GM18909 (cell line): ENCODE data around the gene UBE2H.
"Not testable (repeated sequence)": the region's sequence is repeated elsewhere in the genome, so short reads cannot be mapped to it uniquely, and the experiment has no call there.

Experiments used
- ATAC-seq: cut with Tn5 transposase; IDR thresholded peaks from one replicate; pipeline ENCODE4 v1.9.1; 2021; ENCODE audit warnings: mild to moderate bottlenecking; ENCODE audit not compliant: unreplicated experiment, poor library complexity

Gene UBE2H

DNA sequence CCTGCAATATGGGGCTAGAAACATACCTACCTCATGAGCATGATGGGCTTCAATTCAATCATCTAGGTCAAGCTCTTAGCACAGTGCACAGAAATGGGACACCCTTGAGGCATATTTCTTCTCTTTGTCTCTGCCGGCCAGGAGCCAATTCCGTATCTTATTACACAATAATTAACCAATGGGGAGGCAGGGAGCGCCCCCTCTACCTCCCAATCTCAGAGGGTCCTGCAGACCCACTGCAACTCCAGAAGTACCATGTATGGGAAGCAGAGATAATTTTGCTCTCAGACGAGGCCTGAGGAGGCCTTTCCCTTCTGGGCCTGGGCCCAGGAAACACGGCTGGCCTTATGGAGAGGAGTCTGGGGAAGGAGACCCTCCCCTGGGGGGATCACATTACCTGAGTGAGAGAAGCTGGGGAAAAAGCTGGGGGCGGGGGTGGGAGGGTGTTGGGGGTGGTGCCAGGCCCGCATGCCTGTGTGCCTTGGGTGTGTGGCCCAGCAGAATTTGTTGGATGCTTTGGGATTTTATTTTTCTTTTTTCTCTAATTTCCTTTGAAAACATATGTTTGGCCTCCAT is 155.5 kb downstream of the UBE2H start:
- ATAC-seq: no peak

DNA sequence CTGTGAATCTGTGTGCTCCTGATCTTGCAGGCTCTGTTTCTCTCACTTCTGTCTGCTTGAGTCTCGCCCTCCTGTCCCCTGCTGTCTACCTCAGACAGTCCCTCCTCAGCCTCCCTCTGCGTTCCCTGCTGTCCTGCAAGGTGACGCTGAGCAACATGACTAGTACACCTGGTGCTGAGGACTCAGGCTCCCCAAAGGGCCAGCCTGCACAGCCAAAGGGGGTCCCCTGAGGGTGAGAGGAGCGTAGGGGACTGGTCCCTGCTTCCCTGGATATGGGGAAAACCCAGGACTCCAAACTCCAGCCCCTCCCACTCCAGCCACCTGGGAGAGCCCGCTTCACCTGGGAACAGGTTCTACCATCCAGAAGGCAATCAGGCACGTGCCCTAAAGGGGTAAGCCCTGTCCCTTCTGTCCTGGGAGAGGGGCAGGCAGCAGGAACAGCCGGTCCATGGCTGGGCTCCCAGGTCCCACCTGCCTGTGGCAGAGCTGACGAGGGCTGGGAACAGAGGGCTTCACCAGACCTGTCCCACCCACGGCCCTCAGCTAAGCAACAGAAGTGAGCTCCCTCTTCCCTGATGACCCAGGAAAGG is 156.5 kb downstream of the UBE2H start:
- ATAC-seq: no peak

DNA sequence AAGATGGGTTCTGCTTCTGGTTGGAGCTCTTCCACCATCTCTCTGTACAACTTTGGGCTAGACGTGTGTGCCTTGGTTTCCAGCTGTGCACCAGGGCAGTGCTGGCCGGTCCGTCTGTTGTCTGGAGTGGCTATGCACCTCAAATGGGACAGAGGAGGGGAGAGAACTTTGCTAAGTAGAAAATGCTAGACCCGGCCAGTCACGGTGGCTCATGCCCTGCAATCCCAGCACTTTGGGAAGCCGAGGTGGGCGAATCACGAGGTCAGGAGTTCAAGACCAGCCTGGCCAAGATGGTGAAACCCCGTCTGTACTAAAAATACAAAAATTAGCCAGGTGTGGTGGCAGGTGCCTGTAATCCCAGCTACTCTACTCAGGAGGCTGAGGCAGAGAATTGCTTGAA is 158.3 kb downstream of the UBE2H start:
- not testable (repeated sequence) for ATAC-seq

DNA sequence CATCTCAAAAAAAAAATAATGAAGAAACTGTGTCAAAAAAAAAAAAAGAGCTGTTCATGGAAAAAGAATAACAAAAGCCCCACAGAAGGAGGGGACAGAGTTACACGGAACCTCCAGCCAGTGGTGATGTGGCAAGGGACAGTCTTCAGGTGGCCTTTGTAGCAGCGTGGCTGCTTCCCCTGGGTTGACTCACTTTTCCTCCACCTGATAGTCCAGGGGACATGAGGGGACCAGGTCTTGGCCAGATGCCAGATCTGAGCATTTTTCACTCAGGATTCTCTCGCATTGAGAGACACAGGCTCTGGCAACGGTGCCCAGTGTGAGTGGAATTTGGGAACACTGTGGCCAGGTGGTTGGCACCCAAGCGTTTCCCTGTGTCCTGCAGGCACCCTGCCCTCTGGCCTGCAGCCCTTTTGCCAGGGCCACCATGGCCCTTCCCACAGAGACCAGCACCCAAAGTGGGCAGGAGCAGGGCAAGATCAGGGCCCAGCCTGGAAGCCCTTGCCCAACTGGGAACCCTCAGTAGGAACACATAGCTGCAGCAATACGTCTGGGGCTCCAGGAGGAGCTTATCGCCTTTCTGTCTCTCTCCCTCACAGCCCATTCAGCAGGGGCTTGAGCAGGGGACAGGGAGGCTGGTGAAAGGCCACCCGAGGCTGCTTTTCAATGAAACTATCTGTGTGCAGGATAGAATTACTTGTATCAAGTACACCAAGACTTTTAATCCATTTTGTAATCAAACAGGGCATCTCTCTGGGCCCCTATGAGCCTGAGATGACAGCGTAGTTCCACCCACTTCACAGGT is 159.1 kb downstream of the UBE2H start:
- no peak for ATAC-seq

DNA sequence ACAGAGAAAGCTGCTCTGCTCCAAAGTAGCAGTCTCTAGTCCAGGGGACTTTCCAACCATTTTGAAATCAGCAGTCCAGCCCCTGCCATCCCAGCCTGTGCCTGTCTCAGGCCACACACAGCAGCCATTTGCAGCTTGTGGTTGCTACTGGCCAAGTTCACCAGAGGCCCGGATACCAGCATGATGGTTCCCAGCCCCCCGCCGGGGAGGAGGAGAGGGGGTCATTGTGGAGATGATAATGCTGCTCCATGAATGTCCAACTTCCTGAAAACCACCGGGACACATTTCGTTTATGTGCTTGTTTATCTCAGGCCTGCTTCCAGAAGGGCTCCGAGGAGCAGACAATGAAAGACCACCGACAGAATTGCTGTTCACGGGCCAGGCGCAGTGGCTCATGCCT is 160.0 kb downstream of the UBE2H start:
- no peak for ATAC-seq

DNA sequence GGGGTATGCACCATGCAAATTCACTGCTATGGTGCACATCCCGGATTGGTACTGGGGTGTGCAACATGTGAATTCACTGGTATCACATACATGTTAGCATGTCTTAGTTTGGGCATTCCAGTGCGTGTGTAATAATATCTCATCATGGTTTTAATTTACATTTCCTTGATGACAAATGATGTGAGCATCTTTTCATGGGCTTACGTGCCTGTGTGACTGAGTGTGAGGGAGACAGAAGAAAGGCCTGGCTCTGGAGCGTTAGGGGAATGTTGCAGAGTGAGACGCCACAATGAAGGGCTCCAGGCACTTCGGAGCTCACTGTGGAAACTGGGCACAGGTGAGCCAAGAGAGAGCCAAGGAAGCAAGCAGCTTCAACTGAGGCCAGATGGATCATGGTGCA is 162.6 kb downstream of the UBE2H start:
- no peak for ATAC-seq

DNA sequence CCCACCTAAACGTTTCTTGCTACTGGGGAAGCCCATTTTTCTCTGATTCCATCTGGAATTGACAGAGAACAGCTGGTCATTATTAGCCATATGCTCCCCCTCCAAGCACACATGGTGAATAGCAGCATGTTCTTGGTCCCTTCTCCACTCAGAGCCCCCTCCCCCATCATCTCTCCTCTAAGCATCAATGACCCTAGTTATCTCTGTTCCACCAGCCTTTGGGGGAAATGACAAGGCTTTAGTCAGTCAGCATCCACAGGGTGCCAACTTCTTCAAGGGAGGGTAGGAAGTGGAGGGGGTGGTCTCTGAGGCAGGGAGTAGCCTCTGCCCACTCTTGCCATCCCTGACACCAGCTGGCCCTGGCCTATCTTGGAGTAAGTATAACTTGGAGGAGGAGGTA is 163.1 kb downstream of the UBE2H start:
- ATAC-seq: no peak

DNA sequence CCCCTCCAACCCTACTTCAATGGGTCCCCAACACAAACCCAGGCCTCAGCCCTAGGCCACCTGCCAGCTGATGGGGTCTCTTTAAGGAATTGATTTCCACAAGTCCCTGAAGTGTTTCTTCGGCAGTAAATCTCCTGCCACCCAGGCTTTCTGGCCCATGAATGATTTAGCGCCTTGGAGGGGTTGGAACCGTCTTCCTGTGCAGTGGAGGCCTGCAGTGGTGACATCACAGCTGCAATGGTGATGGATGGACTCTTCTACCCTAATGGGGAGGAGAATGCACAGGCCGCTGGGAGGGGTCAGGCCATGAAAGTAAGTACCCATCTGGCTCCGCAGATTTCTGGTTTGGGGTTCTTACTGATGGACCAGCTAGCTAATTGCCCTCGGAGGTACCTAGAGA is 163.8 kb downstream of the UBE2H start:
- no peak for ATAC-seq

DNA sequence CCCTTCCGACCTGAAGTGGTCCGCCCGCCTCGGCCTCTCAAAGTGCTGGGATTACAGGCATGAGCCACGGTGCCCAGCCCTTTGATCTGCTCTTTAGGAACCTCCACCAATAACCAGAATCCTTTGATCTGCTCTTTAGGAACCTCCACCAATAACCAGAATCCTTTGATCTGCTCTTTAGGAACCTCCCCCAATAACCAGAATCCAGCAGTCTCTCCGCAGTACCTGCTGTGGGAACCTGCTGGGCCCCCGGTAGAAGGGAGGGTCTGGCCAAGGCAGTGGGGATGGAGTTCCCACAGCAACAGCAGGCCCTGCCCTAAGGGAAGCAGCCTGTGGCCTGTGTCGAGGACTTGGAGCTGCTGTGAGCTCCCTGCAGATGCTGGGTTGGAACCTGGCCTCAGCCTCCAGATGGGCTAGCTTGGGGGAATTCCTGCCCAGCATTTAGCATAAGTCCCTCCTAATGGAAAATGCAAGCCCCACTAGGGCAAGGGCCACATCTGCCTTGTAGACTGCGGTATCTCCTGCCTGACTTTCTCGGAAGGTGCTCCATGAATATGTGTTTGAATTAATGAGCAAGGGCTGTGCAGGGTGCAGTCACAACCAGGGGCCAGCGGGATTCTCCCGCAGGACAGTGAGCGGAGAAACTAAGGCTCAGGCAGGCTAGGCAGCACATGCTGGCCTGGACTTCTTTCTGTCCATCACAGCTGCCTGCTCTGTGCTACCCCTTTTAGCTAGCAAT is 165.8 kb downstream of the UBE2H start:
- no peak for ATAC-seq

DNA sequence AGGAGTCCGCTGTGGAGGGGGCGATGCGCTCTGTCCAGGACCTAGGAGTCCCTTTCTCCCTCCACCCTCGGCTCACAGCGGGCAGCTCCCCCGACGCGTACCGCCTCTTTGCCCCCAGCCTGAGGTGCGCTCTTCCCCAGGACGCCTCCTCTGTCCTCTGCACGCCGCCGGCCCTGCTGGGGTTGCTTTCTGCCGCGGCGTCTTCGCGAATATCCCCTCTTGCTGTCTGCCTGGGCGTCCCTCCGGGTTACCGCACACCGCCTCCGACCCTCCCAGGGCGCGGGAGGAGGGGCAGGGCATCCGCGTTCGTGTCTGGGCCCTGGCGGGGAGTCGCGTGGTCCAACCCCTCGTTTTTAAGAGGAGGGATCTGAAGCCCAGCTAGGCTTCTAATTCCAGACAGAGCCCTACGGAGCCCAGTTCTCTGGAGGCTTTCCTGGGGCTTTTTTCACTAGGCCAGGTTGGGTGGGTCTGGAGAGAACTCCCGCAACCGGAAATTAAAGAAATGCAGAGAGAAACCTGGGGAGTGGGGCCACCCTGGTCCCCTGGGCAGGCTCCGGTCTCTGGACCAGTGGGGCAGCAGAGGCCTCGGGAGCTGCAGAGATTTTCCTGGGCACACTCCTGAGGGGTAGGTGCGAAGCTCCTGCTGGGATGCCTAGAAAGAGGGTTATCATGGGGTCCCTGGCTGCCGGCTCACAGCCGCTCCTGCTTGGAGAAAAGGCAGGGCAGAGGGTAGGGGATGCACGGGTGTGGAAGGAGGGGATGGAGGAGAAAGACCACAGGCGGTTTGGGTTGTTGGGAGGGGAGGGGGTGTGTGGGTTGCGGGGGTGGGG is 166.9 kb downstream of the UBE2H start:
- no peak for ATAC-seq

DNA sequence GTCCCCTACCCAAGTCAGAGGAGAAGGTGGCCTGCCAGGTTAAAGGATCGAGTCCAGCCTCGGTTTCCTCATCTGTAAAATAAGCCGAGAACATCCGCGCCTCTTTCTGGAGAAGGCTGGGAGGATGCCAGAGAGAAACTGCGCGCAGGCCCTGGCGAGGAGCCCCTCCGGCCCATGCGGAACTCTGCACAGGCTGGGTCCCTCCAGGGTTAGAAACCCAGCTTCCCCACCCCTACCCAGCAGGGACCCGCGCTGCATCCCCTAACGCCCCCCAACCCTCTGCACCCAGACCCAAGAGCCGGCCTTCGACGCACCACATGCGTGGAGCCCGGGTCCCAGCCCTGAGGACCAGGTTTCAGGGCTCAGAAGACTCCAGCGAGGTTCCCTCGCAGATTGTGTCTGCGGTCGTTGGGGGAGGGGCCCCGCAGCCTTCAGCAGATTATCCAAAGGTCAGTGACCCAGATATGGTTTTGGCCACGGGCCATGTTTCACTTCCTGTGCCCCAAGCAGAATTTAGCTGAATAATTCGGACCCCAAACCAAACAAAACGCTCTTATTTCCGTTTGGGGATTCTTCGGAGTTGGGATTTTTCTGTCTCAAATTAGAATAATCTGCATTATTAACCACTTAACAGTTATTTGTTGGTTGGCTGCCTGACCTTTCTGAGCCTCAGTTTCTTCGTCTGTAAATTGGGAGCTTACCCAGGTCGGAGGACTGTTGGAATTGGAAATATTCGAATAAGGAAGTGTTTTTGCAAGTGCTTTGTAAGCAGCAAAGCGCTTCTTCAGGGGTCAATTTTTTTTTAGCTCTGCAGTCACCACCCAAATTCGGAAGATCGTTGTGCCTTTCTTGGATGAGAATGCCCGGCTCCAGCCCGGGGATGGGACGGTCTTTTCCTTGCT is 167.7 kb downstream of the UBE2H start:
- no peak for ATAC-seq

DNA sequence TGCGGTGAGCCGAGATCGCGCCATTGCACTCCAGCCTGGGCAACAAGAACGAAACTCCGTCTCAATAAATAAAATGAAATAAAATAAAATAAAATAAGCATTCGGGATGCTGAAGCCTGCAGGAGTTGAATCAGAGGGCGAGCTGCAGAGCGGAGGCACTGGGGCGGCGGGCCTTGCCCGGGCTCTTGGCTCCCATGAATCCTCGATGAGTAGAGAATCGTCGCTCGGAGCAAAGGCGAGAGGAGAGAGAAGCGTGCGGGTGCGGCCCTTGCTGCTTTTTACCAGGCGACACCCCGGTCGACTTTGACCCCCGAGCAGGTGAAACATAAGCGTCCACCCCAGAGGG is 168.3 kb downstream of the UBE2H start:
- ATAC-seq: no peak

DNA sequence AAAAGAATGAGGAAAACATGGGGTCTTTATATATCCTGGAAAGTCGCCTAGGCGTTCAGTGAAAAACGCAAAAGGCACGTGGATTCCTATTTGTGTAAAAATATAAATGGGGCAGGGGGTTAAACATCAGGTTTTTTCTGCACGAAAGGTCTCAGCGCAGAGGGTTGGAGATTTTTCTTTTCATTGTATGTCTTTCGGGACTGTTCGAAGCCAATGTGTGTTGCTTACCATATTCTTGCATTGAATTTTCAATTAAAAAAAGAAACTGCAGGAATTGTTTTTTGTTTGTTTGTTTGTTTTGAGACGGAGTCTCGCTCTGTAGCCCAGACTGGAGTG is 169.2 kb downstream of the UBE2H start:
- ATAC-seq: no peak

DNA sequence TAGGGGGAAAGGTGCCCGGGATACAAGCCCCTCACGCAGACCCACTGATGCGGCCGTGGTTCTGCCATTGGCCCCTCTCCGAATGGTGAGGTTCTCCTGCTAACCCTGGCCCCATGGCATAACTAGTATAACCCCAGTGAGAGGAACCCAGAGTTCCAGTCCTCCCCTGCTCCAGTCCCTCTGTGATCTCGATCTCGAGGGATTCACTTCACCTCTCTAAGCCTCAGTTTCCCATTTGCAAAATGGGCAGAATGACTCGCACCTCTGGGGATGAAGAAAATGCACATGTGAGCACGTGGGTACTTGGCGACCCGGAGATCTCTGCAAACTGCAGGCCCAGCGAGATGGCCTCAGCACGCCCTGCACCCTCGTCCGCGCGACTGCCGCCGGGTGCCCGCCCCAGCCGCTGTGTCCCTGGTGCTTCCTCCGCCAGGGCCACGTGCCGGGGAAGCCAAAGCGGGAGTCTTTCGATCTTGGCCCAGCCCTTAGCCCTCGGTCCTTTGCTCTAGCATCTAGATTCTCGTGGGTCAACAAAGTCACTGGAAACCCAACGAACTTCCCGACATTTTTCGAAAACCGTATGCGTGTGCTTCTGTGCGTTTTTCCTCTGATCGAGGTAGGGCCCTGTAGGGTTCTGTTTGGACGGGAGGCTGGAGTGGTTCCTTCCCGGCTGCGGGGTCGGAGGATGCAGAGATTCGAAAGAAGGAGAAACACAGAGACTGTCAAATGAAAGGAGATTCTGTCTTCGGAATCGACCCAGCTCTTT is 169.8 kb downstream of the UBE2H start:
- ATAC-seq: no peak

DNA sequence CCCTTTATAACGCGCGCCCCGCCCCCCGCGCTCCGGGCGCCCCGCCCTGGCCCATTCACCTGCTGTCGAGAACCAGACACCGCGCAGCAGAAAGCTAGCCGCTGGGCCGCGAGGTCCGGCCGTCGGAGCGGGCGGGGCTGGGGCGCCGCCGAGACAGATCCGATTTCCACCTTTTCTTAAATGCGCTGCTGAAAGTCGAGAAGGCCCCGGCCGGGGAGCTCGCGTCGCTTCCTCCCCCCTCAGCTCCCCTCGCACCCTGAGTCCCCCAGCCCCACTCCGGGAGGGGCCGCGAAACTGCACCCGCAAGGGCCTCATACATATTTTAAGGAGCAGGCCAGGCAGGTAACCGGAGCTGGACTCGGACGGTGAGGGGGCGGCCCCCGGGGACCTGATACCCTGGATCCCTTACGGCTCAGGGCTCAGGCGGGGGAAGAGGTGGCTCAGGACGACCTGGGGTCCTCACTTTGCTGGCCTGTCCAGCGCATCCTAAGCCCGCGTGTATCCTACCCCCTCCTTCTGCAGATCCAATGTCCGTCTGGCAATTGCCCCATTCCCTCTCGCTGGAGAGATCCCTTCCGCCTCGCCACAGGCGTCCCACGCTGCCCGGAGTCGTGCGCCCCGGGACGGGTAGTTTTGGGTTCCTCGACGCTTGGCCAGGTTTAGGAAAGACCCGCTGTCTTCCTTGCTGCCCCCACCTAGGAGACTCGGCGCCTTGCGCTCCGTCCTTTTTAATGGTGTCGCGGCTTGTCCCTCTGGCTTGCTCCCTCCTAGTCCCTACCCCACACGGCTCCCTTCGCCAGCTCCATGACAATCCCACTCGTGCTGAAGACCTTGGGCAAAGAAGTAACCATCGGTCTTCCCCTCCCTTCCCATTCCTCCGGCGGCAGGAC is 170.6 kb downstream of the UBE2H start:
- no peak for ATAC-seq

DNA sequence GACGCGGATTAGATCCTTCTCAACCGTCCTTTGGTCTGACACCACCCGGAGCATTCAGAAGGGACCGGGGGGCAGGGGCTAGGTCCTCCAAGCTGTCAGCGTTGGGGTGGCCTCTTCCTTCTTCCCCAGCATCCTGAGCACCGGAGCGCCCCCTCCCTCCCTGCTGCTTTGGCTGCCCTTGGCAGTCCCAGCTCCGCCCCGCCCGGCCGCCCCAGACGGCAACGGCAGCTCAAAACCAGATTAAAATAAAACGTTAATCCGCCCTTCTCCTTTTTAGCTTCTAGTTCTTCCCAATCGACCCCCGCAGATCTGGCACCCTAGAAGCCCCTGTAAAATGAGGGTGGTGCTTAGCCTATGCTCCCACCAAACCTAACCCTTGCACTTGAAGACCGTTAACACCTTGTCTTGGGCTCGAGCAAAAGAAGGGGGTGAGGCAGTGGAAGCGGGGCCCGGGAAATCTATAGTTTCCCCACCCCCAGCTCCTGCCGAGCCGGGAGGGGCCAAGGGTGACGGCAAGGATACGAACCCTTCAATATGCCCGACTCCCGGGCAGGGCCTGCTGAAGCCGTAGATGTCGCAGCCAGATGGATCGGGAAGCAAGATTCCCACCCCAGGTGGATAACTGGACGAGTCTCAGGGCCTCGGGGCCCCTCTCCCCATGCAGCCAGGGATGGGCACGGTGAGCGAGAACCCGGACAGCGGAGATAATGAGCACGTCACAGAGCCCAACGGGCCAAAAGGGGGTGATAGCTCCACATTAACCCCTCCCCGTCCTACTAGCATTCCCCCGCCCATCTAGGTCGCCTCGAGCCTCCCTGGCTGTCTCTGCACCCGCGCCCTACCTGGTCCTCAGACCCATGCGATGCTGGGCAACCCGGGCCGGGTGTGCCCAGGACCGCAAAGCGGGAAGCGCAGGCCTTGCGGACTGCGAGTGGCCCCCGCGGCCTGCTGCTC is 171.5 kb downstream of the UBE2H start:
- ATAC-seq: no peak
